GM12878 (cell line): ENCODE results near the gene BLNK. TPM values are rescaled to one million over a fixed set of nuclear protein-coding genes. Genes with fewer than 3 reads are reported as not detected.

Experiments
- BACH1 ChIP-seq: fragments of 450-650 bp; IDR thresholded peaks from 2 replicates; pipeline ENCODE4 v1.6.1; 2017; ENCODE audit warnings: mild to moderate bottlenecking, borderline replicate concordance
- BCLAF1 ChIP-seq: fragments of 450-650 bp; IDR thresholded peaks from 2 replicates; pipeline ENCODE4 v1.6.1; 2017; ENCODE audit warnings: antibody characterized with exemption, mild to moderate bottlenecking, moderate library complexity
- CHD4 ChIP-seq: fragments of 200-600 bp; sonication (generic); IDR thresholded peaks from 2 replicates; pipeline ENCODE4 v1.6.1; 2016; ENCODE audit warnings: mild to moderate bottlenecking
- GATAD2B ChIP-seq: fragments of 450-650 bp; conservative IDR thresholded peaks from 2 replicates; pipeline ENCODE4 v1.6.1; 2017; ENCODE audit warnings: low read depth, mild to moderate bottlenecking, moderate library complexity
- JUND ChIP-seq: IDR thresholded peaks from 2 replicates; pipeline ENCODE4 v1.6.1; 2012; ENCODE audit warnings: low read depth, mild to moderate bottlenecking, low read length, improper control_type of control experiment, moderate library complexity
- KDM1A ChIP-seq: fragments of 200-600 bp; sonication (generic); IDR thresholded peaks from 2 replicates; pipeline ENCODE4 v1.6.1; 2016; ENCODE audit warnings: borderline replicate concordance
- KLF5 ChIP-seq: fragments of 450-650 bp; IDR thresholded peaks from 2 replicates; pipeline ENCODE4 v1.6.1; 2014; ENCODE audit warnings: mild to moderate bottlenecking; ENCODE audit not compliant: partially characterized antibody
- MYB ChIP-seq: fragments of 150-350 bp; IDR thresholded peaks from 2 replicates; pipeline ENCODE4 v1.6.1; 2014; ENCODE audit warnings: mild to moderate bottlenecking, low read depth, low read length, borderline replicate concordance
- POLR2AphosphoS2 ChIP-seq: IDR thresholded peaks from 2 replicates; pipeline ENCODE4 v1.6.1; 2011; ENCODE audit warnings: low read depth, mild to moderate bottlenecking, low read length, improper control_type of control experiment, moderate library complexity
- POU2F2 ChIP-seq: IDR thresholded peaks from 3 replicates; pipeline ENCODE4 v1.6.1; 2011; ENCODE audit warnings: low read depth, mild to moderate bottlenecking, low read length, borderline replicate concordance
- RAD51 ChIP-seq: fragments of 450-650 bp; IDR thresholded peaks from 2 replicates; pipeline ENCODE4 v1.6.1; 2016; ENCODE audit warnings: moderate library complexity, mild to moderate bottlenecking, inconsistent platforms
- RELA ChIP-seq: fragments of 450-650 bp; IDR thresholded peaks from 2 replicates; pipeline ENCODE4 v1.8.0; 2014; ENCODE audit warnings: borderline replicate concordance; ENCODE audit not compliant: partially characterized antibody
- SMAD5 ChIP-seq: IDR thresholded peaks from 2 replicates; pipeline ENCODE4 v1.6.1; 2016; ENCODE audit warnings: antibody characterized with exemption, low read depth
- SPI1 ChIP-seq: IDR thresholded peaks from 2 replicates; pipeline ENCODE4 v1.6.1; 2011; ENCODE audit warnings: low read depth, mild to moderate bottlenecking, low read length, moderate library complexity, borderline replicate concordance; ENCODE audit not compliant: insufficient read depth
- TCF12 ChIP-seq: IDR thresholded peaks from 2 replicates; pipeline ENCODE4 v1.6.1; 2011; ENCODE audit warnings: low read depth, mild to moderate bottlenecking, low read length
- YBX1 ChIP-seq: fragments of 450-650 bp; IDR thresholded peaks from 2 replicates; pipeline ENCODE4 v1.6.1; 2016; ENCODE audit warnings: antibody characterized with exemption
- ZBED1 ChIP-seq: IDR thresholded peaks from 2 replicates; pipeline ENCODE4 v1.6.1; 2016; ENCODE audit warnings: borderline replicate concordance
- ZSCAN29 ChIP-seq: fragments of 450-650 bp; IDR thresholded peaks from 2 replicates; pipeline ENCODE4 v1.6.1; 2017; ENCODE audit warnings: mild to moderate bottlenecking, moderate library complexity
- polyA plus RNA-seq, 11 experiments: library from polyadenylated mRNA; depleted of rRNA in 4 of 11; unstranded in 6 of 11; stranded (reverse) in 5 of 11; fragments of >200 nt; fragmentation: Nextera tagmentation in 4 of 11; fragmentation: Illumina TruSeq in 1 of 11; extraction: Ambion mirVana in 4 of 11; extraction: Trizol in 1 of 11; gene quantifications; 1 replicate in 1 of 11; 2 replicates in 10 of 11; pipeline versions ENCODE4 v1.2.1 to v1.2.3, GENCODE V29; 2011 to 2016; ENCODE audit warnings: inconsistent platforms in 2 of 11, missing spikeins in 2 of 11, low read depth in 1 of 11
- total RNA-seq, 4 experiments: library from RNA; depleted of rRNA in 3 of 4; stranded (reverse); fragments of >200 nt in 3 of 4; fragmentation: Illumina TruSeq in 1 of 4; extraction: Trizol in 1 of 4; gene quantifications; 2 replicates each; pipeline versions ENCODE4 v1.2.1 to v1.2.3, GENCODE V29; 2013 to 2021
- TF ChIP-seq, protein P1 (sequence below): fragments of 450-650 bp; formaldehyde crosslinking; IDR thresholded peaks from 2 replicates; pipeline ENCODE4 v1.5.0; 2022; ENCODE audit warnings: mild to moderate bottlenecking, missing genetic modification characterization
- TF ChIP-seq, protein P2 (sequence below): IDR thresholded peaks from 2 replicates; pipeline ENCODE4 v1.6.1; 2011; ENCODE audit warnings: mild to moderate bottlenecking, low read depth, low read length, moderate library complexity; ENCODE audit not compliant: insufficient replicate concordance
- TF ChIP-seq, protein P3 (sequence below): fragments of 450-650 bp; IDR thresholded peaks from 2 replicates; pipeline ENCODE4 v1.6.1; 2017; ENCODE audit warnings: mild to moderate bottlenecking, low read depth, inconsistent platforms; ENCODE audit not compliant: poor library complexity, severe bottlenecking

The BLNK gene
- total and polyA plus RNA-seq, 10 of the 15 experiments (the other 5 are each of a cell fraction or from before 2014, with no cell fraction given): 79.5 to 201 (median 139) TPM

DNA sequence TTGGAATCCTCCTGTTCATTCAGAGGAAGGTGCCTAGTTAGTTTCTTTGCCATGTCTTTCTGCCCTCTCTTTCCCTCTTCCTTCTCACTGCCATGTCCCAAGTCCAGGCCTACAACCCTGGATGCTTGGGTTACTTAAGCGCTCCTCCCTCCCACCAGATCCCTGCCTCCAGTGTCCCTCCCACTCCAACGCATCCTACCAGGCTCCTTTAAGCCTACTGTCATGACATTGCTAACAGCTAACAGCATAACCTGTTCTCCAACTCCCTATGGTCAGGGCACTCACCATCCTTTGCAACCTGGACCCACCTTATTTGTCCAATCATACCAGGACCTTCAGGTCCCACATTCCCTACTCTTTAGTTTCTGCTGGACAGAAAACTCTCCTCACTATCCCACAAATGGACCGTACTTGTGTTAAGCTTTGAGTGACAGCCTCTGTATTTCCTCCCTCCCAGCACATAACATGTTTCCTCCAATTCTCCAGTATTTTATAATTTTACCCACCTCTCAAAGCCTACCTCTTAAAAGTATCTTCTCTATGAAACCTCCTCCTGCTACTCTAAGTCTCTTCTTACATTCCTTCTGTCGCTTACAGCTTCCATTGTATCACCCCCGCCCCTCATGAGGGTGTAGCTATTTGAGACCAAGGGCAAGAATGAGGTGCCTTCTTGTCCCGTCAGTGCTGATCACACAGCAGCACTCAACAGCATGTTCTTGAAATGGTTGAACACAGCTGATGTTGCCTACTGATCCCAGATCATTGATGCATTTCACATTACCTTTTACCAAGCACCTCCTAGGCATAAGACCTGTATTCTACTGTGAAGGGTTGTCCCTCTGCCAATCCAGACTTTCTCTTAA is 1.7 kb downstream of the BLNK start (continued):
- TF ChIP-seq YBX1 (no peak), POLR2AphosphoS2 (no peak), BCLAF1 (no peak), GATAD2B (no peak), MYB (no peak), BACH1 (no peak), RAD51 (no peak), JUND (no peak), SPI1 (no peak), KLF5 (no peak), KDM1A (no peak), RELA (no peak), TCF12 (no peak), CHD4 (no peak), ZBED1 (peak; percentile 50; the same call in 1 of the 2 replicates), SMAD5 (no peak), ZSCAN29 (no peak), POU2F2 (no peak)
- TF ChIP-seq, protein P1, sequence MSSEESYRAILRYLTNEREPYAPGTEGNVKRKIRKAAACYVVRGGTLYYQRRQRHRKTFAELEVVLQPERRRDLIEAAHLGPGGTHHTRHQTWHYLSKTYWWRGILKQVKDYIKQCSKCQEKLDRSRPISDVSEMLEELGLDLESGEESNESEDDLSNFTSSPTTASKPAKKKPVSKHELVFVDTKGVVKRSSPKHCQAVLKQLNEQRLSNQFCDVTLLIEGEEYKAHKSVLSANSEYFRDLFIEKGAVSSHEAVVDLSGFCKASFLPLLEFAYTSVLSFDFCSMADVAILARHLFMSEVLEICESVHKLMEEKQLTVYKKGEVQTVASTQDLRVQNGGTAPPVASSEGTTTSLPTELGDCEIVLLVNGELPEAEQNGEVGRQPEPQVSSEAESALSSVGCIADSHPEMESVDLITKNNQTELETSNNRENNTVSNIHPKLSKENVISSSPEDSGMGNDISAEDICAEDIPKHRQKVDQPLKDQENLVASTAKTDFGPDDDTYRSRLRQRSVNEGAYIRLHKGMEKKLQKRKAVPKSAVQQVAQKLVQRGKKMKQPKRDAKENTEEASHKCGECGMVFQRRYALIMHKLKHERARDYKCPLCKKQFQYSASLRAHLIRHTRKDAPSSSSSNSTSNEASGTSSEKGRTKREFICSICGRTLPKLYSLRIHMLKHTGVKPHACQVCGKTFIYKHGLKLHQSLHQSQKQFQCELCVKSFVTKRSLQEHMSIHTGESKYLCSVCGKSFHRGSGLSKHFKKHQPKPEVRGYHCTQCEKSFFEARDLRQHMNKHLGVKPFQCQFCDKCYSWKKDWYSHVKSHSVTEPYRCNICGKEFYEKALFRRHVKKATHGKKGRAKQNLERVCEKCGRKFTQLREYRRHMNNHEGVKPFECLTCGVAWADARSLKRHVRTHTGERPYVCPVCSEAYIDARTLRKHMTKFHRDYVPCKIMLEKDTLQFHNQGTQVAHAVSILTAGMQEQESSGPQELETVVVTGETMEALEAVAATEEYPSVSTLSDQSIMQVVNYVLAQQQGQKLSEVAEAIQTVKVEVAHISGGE (CRISPR knock-in tag): no peak
- TF ChIP-seq, protein P2, sequence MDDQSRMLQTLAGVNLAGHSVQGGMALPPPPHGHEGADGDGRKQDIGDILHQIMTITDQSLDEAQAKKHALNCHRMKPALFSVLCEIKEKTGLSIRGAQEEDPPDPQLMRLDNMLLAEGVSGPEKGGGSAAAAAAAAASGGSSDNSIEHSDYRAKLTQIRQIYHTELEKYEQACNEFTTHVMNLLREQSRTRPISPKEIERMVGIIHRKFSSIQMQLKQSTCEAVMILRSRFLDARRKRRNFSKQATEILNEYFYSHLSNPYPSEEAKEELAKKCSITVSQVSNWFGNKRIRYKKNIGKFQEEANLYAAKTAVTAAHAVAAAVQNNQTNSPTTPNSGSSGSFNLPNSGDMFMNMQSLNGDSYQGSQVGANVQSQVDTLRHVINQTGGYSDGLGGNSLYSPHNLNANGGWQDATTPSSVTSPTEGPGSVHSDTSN: peak; percentile 70
- TF ChIP-seq, protein P3, sequence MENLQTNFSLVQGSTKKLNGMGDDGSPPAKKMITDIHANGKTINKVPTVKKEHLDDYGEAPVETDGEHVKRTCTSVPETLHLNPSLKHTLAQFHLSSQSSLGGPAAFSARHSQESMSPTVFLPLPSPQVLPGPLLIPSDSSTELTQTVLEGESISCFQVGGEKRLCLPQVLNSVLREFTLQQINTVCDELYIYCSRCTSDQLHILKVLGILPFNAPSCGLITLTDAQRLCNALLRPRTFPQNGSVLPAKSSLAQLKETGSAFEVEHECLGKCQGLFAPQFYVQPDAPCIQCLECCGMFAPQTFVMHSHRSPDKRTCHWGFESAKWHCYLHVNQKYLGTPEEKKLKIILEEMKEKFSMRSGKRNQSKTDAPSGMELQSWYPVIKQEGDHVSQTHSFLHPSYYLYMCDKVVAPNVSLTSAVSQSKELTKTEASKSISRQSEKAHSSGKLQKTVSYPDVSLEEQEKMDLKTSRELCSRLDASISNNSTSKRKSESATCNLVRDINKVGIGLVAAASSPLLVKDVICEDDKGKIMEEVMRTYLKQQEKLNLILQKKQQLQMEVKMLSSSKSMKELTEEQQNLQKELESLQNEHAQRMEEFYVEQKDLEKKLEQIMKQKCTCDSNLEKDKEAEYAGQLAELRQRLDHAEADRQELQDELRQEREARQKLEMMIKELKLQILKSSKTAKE: peak; percentile 28
